HCT116 (cell line): Measurements from ENCODE around the gene CTIF. TPM values are rescaled to one million over a fixed set of nuclear protein-coding genes. Genes with fewer than 3 reads are reported as not detected.

Experiments used
- ATAC-seq: fragments of 200-7000 bp; cut with Tn5 transposase; 2 replicates; pipeline ENCODE4 v1.9.1; 2020; ENCODE audit warnings: mild to moderate bottlenecking, moderate library complexity
- BruUV-seq: library from RNA; stranded (reverse); fragments of 400-500 nt; replicated peaks from 2 replicates; lab custom pipeline; 2021; lab: Mats Ljungman, UMichigan
- CTCF ChIA-PET: fragments of 300-600 bp; sonication (Branson Sonifier 250); formaldehyde crosslinking; loops from one replicate; lab custom pipeline; 2021; ENCODE audit warnings: antibody characterized with exemption; lab: Charles Lee
- POLR2A ChIA-PET: fragments of 300-600, 350-600 bp; sonication (Branson Sonifier 250); formaldehyde crosslinking; loops from one replicate; lab custom pipeline; 2021; ENCODE audit warnings: antibody characterized with exemption; lab: Charles Lee
- RAD21 ChIA-PET, 2 experiments: fragments of 300-600 bp; sonication (Branson Sonifier 250); formaldehyde crosslinking; loops; one replicate each; lab custom pipeline; 2023; ENCODE audit warnings: low total read pairs in 2 of 2; ENCODE audit not compliant: uncharacterized antibody in 2 of 2, unreplicated experiment in 2 of 2, low non-redundant PET in 1 of 2; lab: Charles Lee
- DNase-seq: peaks from one replicate; pipeline ENCODE4 v3.0.0-alpha.2; 2010; ENCODE audit warnings: low read depth, low spot score
- H2AFZ ChIP-seq: fragments of 200-600 bp; shearing (Covaris generic), sonication (generic); 2 replicates; pipeline ENCODE4 v1.6.1; 2017; ENCODE audit warnings: low read depth, mixed run types, mixed read lengths, antibody characterized with exemption, low read length; ENCODE audit not compliant: poor library complexity, severe bottlenecking
- H3K27ac ChIP-seq: 2 replicates; pipeline ENCODE4 v1.5.1; 2012; ENCODE audit warnings: low read depth, low read length
- H3K27me3 ChIP-seq: fragments of 200-600 bp; sonication (generic); 2 replicates; pipeline ENCODE4 v1.6.1; 2016; ENCODE audit warnings: mixed run types, low read length, mixed read lengths; ENCODE audit not compliant: insufficient read depth
- H3K36me3 ChIP-seq, 2 experiments: fragments of 200-500 bp in 1 of 2; fragments of 200-600 bp in 1 of 2; sonication (Bioruptor generic) in 1 of 2; sonication (generic) in 1 of 2; 2 replicates each; pipeline versions ENCODE4 v1.5.1 to v1.6.1; 2014 to 2016; ENCODE audit warnings: low read length in 2 of 2, inconsistent platforms in 1 of 2, mixed read lengths in 1 of 2, mixed run types in 1 of 2; ENCODE audit not compliant: insufficient read depth in 2 of 2, control insufficient read depth in 1 of 2
- H3K4me1 ChIP-seq, 2 experiments: fragments of 200-600 bp in 1 of 2; sonication (generic) in 1 of 2; 2 replicates each; pipeline versions ENCODE4 v1.5.1 to v1.6.1; 2012 to 2017; ENCODE audit warnings: low read length in 2 of 2, inconsistent platforms in 1 of 2, mild to moderate bottlenecking in 1 of 2, mixed read lengths in 1 of 2, mixed run types in 1 of 2, moderate library complexity in 1 of 2; ENCODE audit not compliant: insufficient read depth in 2 of 2, control insufficient read depth in 1 of 2
- H3K4me2 ChIP-seq: fragments of 200-600 bp; sonication (generic); 2 replicates; pipeline ENCODE4 v1.6.1; 2017; ENCODE audit warnings: mixed run types, low read length, mixed read lengths
- H3K4me3 ChIP-seq, 2 experiments: fragments of 200-600 bp in 1 of 2; sonication (generic) in 1 of 2; replicated peaks in 1 of 2; 2 replicates each; pipeline ENCODE4 v1.5.1; 2011 to 2016; ENCODE audit warnings: low read length in 2 of 2, control low read depth in 1 of 2, low read depth in 1 of 2, mild to moderate bottlenecking in 1 of 2, mixed read lengths in 1 of 2, mixed run types in 1 of 2
- H3K79me2 ChIP-seq: fragments of 200-600 bp; sonication (generic); 2 replicates; pipeline ENCODE4 v1.6.1; 2017; ENCODE audit warnings: mild to moderate bottlenecking, mixed run types, low read length, moderate library complexity, mixed read lengths; ENCODE audit not compliant: insufficient read depth
- H3K9ac ChIP-seq: fragments of 200-600 bp; sonication (generic); 2 replicates; pipeline ENCODE4 v1.6.1; 2016; ENCODE audit warnings: low read length, mixed read lengths
- H3K9me2 ChIP-seq: fragments of 200-600 bp; sonication (generic), shearing (Covaris generic); 2 replicates; pipeline ENCODE4 v1.6.1; 2017; ENCODE audit warnings: mixed run types, mild to moderate bottlenecking, moderate library complexity; ENCODE audit not compliant: insufficient read depth
- H3K9me3 ChIP-seq, 2 experiments: fragments of 200-500 bp in 1 of 2; fragments of 200-600 bp in 1 of 2; sonication (Bioruptor generic) in 1 of 2; sonication (generic) in 1 of 2; 2 replicates each; pipeline ENCODE4 v1.6.1; 2014 to 2017; ENCODE audit warnings: low read length in 2 of 2, mixed read lengths in 2 of 2, inconsistent platforms in 1 of 2, low read depth in 1 of 2, mild to moderate bottlenecking in 1 of 2, mixed run types in 1 of 2, moderate library complexity in 1 of 2; ENCODE audit not compliant: control insufficient read depth in 1 of 2, insufficient read depth in 1 of 2
- H4K20me1 ChIP-seq: fragments of 200-600 bp; sonication (generic), shearing (Covaris generic); 2 replicates; pipeline ENCODE4 v1.6.1; 2017; ENCODE audit warnings: mixed run types, mild to moderate bottlenecking, moderate library complexity; ENCODE audit not compliant: insufficient read depth
- CEBPB ChIP-seq: IDR thresholded peaks from 2 replicates; pipeline ENCODE4 v1.6.1; 2012; ENCODE audit warnings: low read depth
- EGR1 ChIP-seq: IDR thresholded peaks from 2 replicates; pipeline ENCODE4 v1.6.1; 2012; ENCODE audit warnings: low read depth
- ELF1 ChIP-seq: IDR thresholded peaks from 2 replicates; pipeline ENCODE4 v1.6.1; 2012; ENCODE audit warnings: low read depth, borderline replicate concordance
- EZH2phosphoT487 ChIP-seq: fragments of 200-600 bp; IDR thresholded peaks from 2 replicates; pipeline ENCODE4 v1.6.1; 2018; ENCODE audit warnings: antibody characterized with exemption, borderline replicate concordance
- JUND ChIP-seq: IDR thresholded peaks from 2 replicates; pipeline ENCODE4 v1.6.1; 2012
- POLR2AphosphoS5 ChIP-seq: IDR thresholded peaks from 2 replicates; pipeline ENCODE4 v1.6.1; 2011; ENCODE audit warnings: mild to moderate bottlenecking, low read depth, low read length, moderate library complexity
- SP1 ChIP-seq: IDR thresholded peaks from 2 replicates; pipeline ENCODE4 v1.6.1; 2012; ENCODE audit warnings: low read depth
- YY1 ChIP-seq: IDR thresholded peaks from 2 replicates; pipeline ENCODE4 v1.6.1; 2011; ENCODE audit warnings: low read length, low read depth, moderate library complexity, mild to moderate bottlenecking; ENCODE audit not compliant: insufficient replicate concordance; ENCODE audit errors: extremely low read depth
- ZFX ChIP-seq: fragments of 450-650 bp; IDR thresholded peaks from 2 replicates; pipeline ENCODE4 v1.6.1; 2017
- ZNF274 ChIP-seq: fragments of 200-500 bp; sonication (Bioruptor generic); IDR thresholded peaks from 2 replicates; pipeline ENCODE4 v1.6.1; 2014; ENCODE audit warnings: mild to moderate bottlenecking, low read depth, low read length, inconsistent platforms
- intact Hi-C: fragments of 100-400 bp; cut with micrococcal nuclease; formaldehyde crosslinking; loops from 2 replicates; pipeline ENCODE4 v1.10.0; 2022
- total RNA-seq: library from RNA; stranded (reverse); gene quantifications from one replicate; pipeline ENCODE4 v1.2.1, GENCODE V29; 2021; ENCODE audit not compliant: unreplicated experiment
- TF ChIP-seq, protein P1 (sequence below): IDR thresholded peaks from 2 replicates; pipeline ENCODE4 v1.6.1; 2011; ENCODE audit warnings: mild to moderate bottlenecking, low read length, moderate library complexity; ENCODE audit not compliant: insufficient replicate concordance; ENCODE audit errors: extremely low read depth
- TF ChIP-seq, protein P2 (sequence below), 3 experiments: fragments of 200-600 bp in 1 of 3; sonication (generic) in 1 of 3; IDR thresholded peaks in 2 of 3; conservative IDR thresholded peaks in 1 of 3; 2 replicates each; pipeline ENCODE4 v1.5.1; 2012 to 2017; ENCODE audit warnings: low read depth in 2 of 3, low read length in 2 of 3, antibody characterized with exemption in 1 of 3, borderline replicate concordance in 1 of 3, control low read depth in 1 of 3, mild to moderate bottlenecking in 1 of 3, mixed read lengths in 1 of 3, mixed run types in 1 of 3, moderate library complexity in 1 of 3; ENCODE audit not compliant: insufficient read depth in 1 of 3
- TF ChIP-seq, protein P3 (sequence below): IDR thresholded peaks from 2 replicates; pipeline ENCODE4 v1.6.1; 2012; ENCODE audit warnings: low read depth

The CTIF gene
- total RNA-seq, 1 experiment from 2014 or later, result 19.7 TPM

DNA sequence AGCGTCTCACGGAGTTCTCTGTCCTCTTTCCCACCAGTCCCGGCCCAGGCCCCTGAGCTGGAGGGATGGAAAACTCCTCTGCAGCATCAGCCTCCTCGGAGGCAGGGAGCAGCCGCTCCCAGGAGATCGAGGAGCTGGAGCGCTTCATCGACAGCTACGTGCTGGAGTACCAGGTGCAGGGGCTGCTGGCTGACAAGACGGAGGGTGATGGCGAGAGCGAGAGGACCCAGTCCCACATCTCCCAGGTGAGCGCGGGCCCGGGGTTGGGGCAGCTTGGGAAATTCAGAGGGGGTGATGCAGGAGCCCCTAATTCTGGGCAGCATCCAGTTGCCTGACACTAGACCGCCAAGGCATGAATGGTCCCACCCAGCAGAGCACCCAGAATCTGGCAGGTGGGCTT is 80.7 kb downstream of the CTIF start:
- H3K9me3 ChIP-seq, result no peaks in the 10 kb centered on the region
- H3K4me1 ChIP-seq, result peaks cover 4 to 5% of the 10 kb centered on the region in 2 experiments; a peak in 3 of 4 replicates
- no peak overlapping the region for H3K4me2 ChIP-seq
- POLR2A ChIA-PET, result no interaction called here
- H3K9ac ChIP-seq, result no peak overlapping the region
- H3K79me2 ChIP-seq, result no peaks in the 10 kb centered on the region
- no peak for ATAC-seq
- CTCF ChIA-PET, result no interaction called here
- no peak overlapping the region for H2AFZ ChIP-seq
- intact Hi-C loops, result no loop called here
- TF ChIP-seq ZNF274 (no peak), EZH2phosphoT487 (no peak), YY1 (no peak)
- TF ChIP-seq, protein P1, sequence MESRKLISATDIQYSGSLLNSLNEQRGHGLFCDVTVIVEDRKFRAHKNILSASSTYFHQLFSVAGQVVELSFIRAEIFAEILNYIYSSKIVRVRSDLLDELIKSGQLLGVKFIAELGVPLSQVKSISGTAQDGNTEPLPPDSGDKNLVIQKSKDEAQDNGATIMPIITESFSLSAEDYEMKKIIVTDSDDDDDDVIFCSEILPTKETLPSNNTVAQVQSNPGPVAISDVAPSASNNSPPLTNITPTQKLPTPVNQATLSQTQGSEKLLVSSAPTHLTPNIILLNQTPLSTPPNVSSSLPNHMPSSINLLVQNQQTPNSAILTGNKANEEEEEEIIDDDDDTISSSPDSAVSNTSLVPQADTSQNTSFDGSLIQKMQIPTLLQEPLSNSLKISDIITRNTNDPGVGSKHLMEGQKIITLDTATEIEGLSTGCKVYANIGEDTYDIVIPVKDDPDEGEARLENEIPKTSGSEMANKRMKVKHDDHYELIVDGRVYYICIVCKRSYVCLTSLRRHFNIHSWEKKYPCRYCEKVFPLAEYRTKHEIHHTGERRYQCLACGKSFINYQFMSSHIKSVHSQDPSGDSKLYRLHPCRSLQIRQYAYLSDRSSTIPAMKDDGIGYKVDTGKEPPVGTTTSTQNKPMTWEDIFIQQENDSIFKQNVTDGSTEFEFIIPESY, result no peak
- H3K9me2 ChIP-seq, result no peaks in the 10 kb centered on the region
- H3K27me3 ChIP-seq, result no peaks in the 10 kb centered on the region
- RAD21 ChIA-PET, result no interaction called here
- BruUV-seq, result no TSS peak
- H3K27ac ChIP-seq, result no peak overlapping the region
- no peak overlapping the region for H3K4me3 ChIP-seq
- no peaks in the 10 kb centered on the region for H3K36me3 ChIP-seq
- H4K20me1 ChIP-seq, result no peaks in the 10 kb centered on the region
- DNase-seq, result no peak

DNA sequence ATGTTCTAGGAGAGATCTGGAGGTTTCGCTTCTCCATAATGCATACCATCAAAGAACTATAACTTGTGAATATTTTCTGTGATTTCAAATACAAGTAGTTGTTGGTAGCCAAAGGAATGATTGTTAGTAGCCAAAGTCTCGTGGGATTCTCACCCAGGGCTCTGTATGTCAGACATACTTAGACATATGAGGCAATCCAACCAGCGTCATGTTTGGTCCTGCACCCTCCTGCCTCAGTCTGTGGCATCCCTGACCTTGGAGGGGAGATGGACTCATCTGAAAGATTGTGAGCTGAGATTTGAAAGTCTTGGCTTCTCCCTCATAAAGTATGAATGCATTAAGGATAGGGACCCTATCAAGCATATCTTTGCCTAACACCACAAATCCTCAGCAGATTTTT is 81.2 kb downstream of the CTIF start:
- ChIA-PET RAD21 (no interaction called here), CTCF (no interaction called here), POLR2A (no interaction called here)
- no peak overlapping the region for H3K4me3 ChIP-seq
- no peaks in the 10 kb centered on the region for H3K36me3 ChIP-seq
- H3K9me3 ChIP-seq, result no peaks in the 10 kb centered on the region
- no TSS peak for BruUV-seq
- H3K9me2 ChIP-seq, result no peaks in the 10 kb centered on the region
- H2AFZ ChIP-seq, result no peak overlapping the region
- H3K4me1 ChIP-seq, result peaks cover 4 to 5% of the 10 kb centered on the region in 2 experiments; a peak in 3 of 4 replicates
- no peak overlapping the region for H3K9ac ChIP-seq
- no peaks in the 10 kb centered on the region for H3K79me2 ChIP-seq
- no peak for TF ChIP-seq CEBPB
- no peak for TF ChIP-seq ELF1
- no peak for TF ChIP-seq EGR1
- no peak for TF ChIP-seq EZH2phosphoT487
- TF ChIP-seq, protein P2, sequence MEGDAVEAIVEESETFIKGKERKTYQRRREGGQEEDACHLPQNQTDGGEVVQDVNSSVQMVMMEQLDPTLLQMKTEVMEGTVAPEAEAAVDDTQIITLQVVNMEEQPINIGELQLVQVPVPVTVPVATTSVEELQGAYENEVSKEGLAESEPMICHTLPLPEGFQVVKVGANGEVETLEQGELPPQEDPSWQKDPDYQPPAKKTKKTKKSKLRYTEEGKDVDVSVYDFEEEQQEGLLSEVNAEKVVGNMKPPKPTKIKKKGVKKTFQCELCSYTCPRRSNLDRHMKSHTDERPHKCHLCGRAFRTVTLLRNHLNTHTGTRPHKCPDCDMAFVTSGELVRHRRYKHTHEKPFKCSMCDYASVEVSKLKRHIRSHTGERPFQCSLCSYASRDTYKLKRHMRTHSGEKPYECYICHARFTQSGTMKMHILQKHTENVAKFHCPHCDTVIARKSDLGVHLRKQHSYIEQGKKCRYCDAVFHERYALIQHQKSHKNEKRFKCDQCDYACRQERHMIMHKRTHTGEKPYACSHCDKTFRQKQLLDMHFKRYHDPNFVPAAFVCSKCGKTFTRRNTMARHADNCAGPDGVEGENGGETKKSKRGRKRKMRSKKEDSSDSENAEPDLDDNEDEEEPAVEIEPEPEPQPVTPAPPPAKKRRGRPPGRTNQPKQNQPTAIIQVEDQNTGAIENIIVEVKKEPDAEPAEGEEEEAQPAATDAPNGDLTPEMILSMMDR (IDR thresholded peaks at IDR 0.05 in 2 of 3, conservative IDR thresholded peaks at IDR 0.05 in 1 of 3; ENCODE audit: borderline replicate concordance in 1 of 3, insufficient read depth in 1 of 3, low read depth in 2 of 3, low read length in 2 of 3), result no peak
- TF ChIP-seq JUND, result no peak
- TF ChIP-seq ZNF274, result no peak
- TF ChIP-seq, protein P3, sequence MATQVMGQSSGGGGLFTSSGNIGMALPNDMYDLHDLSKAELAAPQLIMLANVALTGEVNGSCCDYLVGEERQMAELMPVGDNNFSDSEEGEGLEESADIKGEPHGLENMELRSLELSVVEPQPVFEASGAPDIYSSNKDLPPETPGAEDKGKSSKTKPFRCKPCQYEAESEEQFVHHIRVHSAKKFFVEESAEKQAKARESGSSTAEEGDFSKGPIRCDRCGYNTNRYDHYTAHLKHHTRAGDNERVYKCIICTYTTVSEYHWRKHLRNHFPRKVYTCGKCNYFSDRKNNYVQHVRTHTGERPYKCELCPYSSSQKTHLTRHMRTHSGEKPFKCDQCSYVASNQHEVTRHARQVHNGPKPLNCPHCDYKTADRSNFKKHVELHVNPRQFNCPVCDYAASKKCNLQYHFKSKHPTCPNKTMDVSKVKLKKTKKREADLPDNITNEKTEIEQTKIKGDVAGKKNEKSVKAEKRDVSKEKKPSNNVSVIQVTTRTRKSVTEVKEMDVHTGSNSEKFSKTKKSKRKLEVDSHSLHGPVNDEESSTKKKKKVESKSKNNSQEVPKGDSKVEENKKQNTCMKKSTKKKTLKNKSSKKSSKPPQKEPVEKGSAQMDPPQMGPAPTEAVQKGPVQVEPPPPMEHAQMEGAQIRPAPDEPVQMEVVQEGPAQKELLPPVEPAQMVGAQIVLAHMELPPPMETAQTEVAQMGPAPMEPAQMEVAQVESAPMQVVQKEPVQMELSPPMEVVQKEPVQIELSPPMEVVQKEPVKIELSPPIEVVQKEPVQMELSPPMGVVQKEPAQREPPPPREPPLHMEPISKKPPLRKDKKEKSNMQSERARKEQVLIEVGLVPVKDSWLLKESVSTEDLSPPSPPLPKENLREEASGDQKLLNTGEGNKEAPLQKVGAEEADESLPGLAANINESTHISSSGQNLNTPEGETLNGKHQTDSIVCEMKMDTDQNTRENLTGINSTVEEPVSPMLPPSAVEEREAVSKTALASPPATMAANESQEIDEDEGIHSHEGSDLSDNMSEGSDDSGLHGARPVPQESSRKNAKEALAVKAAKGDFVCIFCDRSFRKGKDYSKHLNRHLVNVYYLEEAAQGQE, result no peak
- no peak for TF ChIP-seq POLR2AphosphoS5
- TF ChIP-seq SP1, result no peak
- TF ChIP-seq YY1, result no peak
- TF ChIP-seq ZFX, result no peak
- intact Hi-C loops, result no loop called here
- DNase-seq (no peak), ATAC-seq (no peak)
- no peak overlapping the region for H3K4me2 ChIP-seq
- H3K27ac ChIP-seq, result no peak overlapping the region
- H3K27me3 ChIP-seq, result no peaks in the 10 kb centered on the region
- no peaks in the 10 kb centered on the region for H4K20me1 ChIP-seq
